ENCODE measurements around the gene MELK.

The MELK gene

GRCh38 chr9:36686471-36686870 lies 113.8 kb downstream of the MELK start:
- H3K4me1 Mint-ChIP-seq = no peaks in the 10 kb centered on the region
- no peaks in the 10 kb centered on the region for H3K9me3 Mint-ChIP-seq
- H3K36me3 Mint-ChIP-seq = peaks cover 1% of the 10 kb centered on the region
- H3K27me3 Mint-ChIP-seq = peaks cover 8% of the 10 kb centered on the region
- no peak overlapping the region for H3K27ac Mint-ChIP-seq
- H3K4me3 Mint-ChIP-seq = no peak overlapping the region

GRCh38 chr9:36690412-36691168 lies 117.9 kb downstream of the MELK start:
- Mint-ChIP-seq H3K36me3 (no peaks in the 10 kb centered on the region), H3K27me3 (peaks cover 2% of the 10 kb centered on the region), H3K27ac (no peak overlapping the region), H3K4me3 (no peak overlapping the region), H3K9me3 (no peaks in the 10 kb centered on the region), H3K4me1 (no peaks in the 10 kb centered on the region)

DNA sequence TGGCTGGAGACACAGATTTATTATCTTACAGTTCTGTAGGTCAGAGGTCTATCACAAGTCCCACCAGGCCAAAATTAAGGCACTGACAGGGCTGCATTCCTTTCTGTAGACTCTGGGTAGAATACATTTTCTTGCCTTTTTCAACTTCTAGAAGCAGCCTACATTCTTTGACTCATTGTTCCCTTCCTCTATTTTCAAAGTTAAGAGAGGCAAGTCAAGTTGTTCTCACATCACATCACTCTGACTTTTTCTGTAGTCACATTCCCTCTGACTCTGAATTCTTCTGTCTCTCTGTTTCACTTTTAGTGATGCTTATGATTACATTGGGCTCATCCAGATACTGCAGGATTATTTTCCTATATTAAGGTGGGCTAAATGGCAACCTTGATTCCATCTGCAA lies 119.0 kb downstream of the MELK start:
- Mint-ChIP-seq H3K27ac (no peak overlapping the region), H3K36me3 (no peaks in the 10 kb centered on the region), H3K9me3 (no peaks in the 10 kb centered on the region), H3K4me1 (no peaks in the 10 kb centered on the region), H3K27me3 (peaks cover 2% of the 10 kb centered on the region), H3K4me3 (no peak overlapping the region)

GRCh38 chr9:36698984-36699383 lies 126.3 kb downstream of the MELK start:
- no peak overlapping the region for H3K4me3 Mint-ChIP-seq
- H3K27ac Mint-ChIP-seq = no peak overlapping the region
- H3K36me3 Mint-ChIP-seq = peaks cover 9% of the 10 kb centered on the region
- H3K27me3 Mint-ChIP-seq = peaks cover 12% of the 10 kb centered on the region
- H3K9me3 Mint-ChIP-seq = peaks cover 25% of the 10 kb centered on the region
- no peaks in the 10 kb centered on the region for H3K4me1 Mint-ChIP-seq

- Mint-ChIP-seq H3K27me3 (peaks cover 21% of the 10 kb centered on the region), H3K36me3 (peaks cover 6% of the 10 kb centered on the region), H3K9me3 (peaks cover 8% of the 10 kb centered on the region), H3K4me3 (no peak overlapping the region), H3K4me1 (no peaks in the 10 kb centered on the region), H3K27ac (no peak overlapping the region)
Measured at GRCh38 chr9:36704148-36704547, 131.5 kb downstream of the MELK start.

DNA sequence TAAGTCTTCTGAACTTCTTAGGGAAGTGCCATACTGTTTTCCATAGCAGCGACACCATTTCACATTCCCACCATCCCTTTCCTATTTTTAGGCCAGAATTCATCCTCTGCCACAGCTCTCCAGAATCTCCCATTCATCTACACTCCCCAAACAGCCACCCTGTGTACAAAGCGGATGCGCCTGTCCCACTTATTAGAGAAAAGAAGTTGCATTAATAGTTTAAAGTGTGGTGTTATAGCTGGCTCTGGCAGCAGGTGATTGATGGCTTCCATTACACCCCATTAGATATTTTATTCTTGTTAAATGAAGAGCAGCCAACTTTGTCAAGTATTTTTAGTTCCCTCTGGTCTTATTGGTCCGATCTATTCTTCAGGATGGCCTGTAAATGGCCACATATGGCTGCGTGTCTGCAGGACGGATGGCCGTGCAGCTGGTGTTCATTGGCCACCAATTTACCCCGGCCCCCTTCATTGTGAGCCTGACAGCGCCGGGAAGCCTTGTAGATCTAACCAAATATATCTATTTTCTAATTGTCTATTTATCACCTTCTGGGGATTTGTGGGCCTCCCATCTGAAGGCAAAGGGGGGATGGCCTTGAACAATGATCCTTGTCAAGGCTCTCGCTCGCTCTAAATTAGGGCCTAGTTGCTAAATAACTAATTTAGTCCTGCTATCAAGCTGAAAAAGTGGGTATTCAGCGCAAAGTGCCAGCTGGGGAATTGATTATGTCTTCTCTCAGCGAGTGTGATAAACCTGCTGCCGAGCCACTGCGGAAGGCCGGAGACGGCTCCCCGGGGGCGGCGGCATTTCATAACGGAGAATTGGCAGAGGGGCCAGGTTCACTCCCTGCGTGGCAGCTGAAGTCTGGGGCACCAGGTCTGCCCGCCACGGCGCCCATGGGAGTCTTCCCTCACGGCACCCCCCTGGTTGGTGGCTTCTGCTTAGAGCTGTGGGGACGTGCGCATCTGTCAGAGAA lies 141.1 kb downstream of the MELK start:
- Mint-ChIP-seq H3K4me1 (no peaks in the 10 kb centered on the region), H3K9me3 (peaks cover 9% of the 10 kb centered on the region), H3K27ac (no peak overlapping the region), H3K36me3 (peaks cover 4% of the 10 kb centered on the region), H3K27me3 (peaks cover 2% of the 10 kb centered on the region), H3K4me3 (no peak overlapping the region)

- no peak overlapping the region for H3K27ac Mint-ChIP-seq
- H3K4me3 Mint-ChIP-seq = no peak overlapping the region
- H3K36me3 Mint-ChIP-seq = peaks cover 4% of the 10 kb centered on the region
- peaks cover 2% of the 10 kb centered on the region for H3K27me3 Mint-ChIP-seq
- no peaks in the 10 kb centered on the region for H3K4me1 Mint-ChIP-seq
- peaks cover 9% of the 10 kb centered on the region for H3K9me3 Mint-ChIP-seq
Measured at GRCh38 chr9:36716496-36716895, 143.8 kb downstream of the MELK start.

- Mint-ChIP-seq H3K36me3 (peaks cover 4% of the 10 kb centered on the region), H3K4me3 (no peak overlapping the region), H3K27me3 (peaks cover 2% of the 10 kb centered on the region), H3K9me3 (peaks cover 9% of the 10 kb centered on the region), H3K27ac (no peak overlapping the region), H3K4me1 (no peaks in the 10 kb centered on the region)
Measured at GRCh38 chr9:36717276-36717675, 144.6 kb downstream of the MELK start.

DNA sequence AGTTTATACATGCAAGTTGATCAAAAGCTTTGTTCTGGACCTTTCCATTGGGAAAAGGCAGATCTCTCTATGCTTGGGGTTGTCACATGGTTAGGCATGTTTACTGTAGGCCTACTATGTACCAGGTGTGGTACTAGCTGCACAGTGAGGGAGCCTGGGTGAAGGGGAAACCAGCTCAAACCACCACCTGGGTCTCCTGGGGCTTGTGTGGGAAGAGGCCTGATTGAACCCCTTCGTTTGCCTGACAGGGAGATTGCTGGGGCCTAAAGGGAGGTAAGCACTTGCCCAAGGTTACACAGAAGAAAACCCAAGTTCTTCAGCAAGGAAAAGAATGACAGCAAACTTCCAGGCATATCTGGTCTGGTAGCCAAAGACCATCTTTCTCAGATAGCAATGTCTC lies 145.9 kb downstream of the MELK start:
- Mint-ChIP-seq H3K9me3 (peaks cover 2% of the 10 kb centered on the region), H3K4me3 (no peak overlapping the region), H3K27me3 (peaks cover 2% of the 10 kb centered on the region), H3K27ac (no peak overlapping the region), H3K4me1 (no peaks in the 10 kb centered on the region), H3K36me3 (peaks cover 2% of the 10 kb centered on the region)

- H3K4me3 Mint-ChIP-seq = no peak overlapping the region
- peaks cover 2% of the 10 kb centered on the region for H3K27me3 Mint-ChIP-seq
- H3K9me3 Mint-ChIP-seq = no peaks in the 10 kb centered on the region
- no peak overlapping the region for H3K27ac Mint-ChIP-seq
- no peaks in the 10 kb centered on the region for H3K36me3 Mint-ChIP-seq
- H3K4me1 Mint-ChIP-seq = no peaks in the 10 kb centered on the region
Measured at GRCh38 chr9:36720043-36720442, 147.3 kb downstream of the MELK start.

DNA sequence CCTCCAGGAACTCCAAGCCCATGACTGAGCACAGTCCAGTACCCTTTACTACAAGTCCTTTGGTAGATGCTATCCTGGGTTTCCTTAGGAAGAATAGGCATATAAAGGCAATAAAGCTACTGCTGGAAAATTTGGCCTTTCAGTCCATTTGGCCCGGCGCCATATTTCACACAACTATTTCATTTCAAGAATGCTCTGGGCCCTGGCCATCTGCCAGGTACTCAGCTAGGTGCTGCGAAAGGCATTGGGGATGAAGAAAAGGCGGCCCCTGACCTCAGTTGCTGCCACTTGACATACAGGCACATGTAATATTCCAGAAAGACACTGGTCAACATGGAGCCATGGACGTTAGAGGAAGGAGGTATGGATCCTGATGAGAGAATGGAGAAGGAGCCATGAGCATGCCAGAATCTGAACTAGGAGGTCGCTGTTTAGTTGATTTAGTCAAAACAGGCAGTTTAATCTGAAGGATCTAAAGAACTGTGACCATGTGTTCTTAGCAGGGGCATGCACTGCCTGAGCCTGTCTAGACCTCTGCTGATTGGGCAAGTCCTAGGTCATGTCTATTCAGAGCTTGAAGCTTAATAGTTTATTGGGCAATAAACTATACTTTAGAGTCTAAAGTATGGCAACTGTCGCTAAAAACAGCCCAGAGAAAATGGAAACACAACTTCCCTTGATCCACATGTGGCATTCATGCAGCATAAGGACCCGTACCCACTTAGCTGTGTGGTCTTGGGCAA lies 149.3 kb downstream of the MELK start:
- H3K4me3 Mint-ChIP-seq = no peak overlapping the region
- no peaks in the 10 kb centered on the region for H3K9me3 Mint-ChIP-seq
- no peak overlapping the region for H3K27ac Mint-ChIP-seq
- no peaks in the 10 kb centered on the region for H3K4me1 Mint-ChIP-seq
- H3K36me3 Mint-ChIP-seq = no peaks in the 10 kb centered on the region
- peaks cover 2% of the 10 kb centered on the region for H3K27me3 Mint-ChIP-seq

DNA sequence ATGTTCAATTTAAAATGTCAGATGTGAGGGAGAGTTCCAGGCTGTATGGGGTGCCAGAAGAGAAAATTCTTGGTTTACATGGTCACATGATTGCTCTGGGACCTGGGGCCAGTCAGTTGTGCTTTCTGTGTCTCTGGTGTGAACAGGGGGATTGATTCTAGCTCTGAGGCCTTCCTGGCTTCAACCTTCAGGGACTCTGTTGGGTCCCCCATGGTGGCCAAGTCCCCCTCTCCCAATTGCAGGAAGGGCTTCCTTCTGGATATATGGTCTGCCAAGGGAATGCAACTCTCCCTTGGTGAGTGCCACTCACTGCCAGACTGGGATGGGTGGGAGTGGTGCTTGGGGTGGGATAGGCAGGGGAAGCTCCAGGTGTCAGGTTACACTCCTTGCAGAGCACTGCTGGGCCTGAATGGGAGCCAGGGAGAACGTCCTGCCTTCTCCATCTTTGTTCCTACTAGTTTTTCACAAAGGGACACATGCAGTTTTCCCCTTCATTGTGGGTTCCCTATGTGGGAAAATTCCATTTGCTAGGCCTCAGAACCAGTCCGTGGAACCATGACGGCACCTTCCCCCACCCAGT lies 153.2 kb downstream of the MELK start:
- no peaks in the 10 kb centered on the region for H3K36me3 Mint-ChIP-seq
- H3K4me1 Mint-ChIP-seq = no peaks in the 10 kb centered on the region
- H3K9me3 Mint-ChIP-seq = no peaks in the 10 kb centered on the region
- H3K27me3 Mint-ChIP-seq = no peaks in the 10 kb centered on the region
- no peak overlapping the region for H3K27ac Mint-ChIP-seq
- no peak overlapping the region for H3K4me3 Mint-ChIP-seq
